ENCODE results near the gene SMARCC2. TPM values are rescaled to one million over a fixed set of nuclear protein-coding genes. Genes with fewer than 3 reads are reported as not detected.
A peak's percentile ranks its signal among the peaks of the same experiment; 100 is the strongest.

Gene SMARCC2
- total and polyA plus RNA-seq, 9 of the 15 experiments (the other 6 are each of a cell fraction or from before 2014, with no cell fraction given), result 11.9 to 86.0 (median 36.6) TPM

DNA sequence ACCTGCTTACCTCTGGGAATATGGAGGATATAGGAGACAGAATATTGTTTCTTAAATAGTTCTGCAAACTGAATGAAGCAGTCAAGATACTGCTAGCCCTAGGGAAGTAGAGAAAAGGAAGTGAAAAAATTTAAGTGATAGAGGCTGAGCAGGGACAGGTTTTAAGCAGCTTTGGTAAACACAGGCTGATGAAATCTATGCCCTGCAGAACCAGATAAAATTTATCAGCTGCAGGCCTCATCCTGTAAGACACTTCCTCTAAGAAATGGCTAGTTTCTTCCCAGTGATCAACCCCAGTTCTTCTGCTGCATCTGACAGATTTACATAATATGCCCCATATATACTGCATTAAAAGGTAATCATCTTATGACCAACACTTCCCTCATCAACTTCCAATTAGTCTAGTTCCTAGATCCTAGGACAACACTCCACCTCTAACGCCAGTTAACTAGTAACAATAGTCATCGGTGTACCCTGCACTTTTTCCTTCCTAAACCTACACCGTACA is 62.5 kb downstream of the SMARCC2 start (continued):
- TF ChIP-seq, protein P1, sequence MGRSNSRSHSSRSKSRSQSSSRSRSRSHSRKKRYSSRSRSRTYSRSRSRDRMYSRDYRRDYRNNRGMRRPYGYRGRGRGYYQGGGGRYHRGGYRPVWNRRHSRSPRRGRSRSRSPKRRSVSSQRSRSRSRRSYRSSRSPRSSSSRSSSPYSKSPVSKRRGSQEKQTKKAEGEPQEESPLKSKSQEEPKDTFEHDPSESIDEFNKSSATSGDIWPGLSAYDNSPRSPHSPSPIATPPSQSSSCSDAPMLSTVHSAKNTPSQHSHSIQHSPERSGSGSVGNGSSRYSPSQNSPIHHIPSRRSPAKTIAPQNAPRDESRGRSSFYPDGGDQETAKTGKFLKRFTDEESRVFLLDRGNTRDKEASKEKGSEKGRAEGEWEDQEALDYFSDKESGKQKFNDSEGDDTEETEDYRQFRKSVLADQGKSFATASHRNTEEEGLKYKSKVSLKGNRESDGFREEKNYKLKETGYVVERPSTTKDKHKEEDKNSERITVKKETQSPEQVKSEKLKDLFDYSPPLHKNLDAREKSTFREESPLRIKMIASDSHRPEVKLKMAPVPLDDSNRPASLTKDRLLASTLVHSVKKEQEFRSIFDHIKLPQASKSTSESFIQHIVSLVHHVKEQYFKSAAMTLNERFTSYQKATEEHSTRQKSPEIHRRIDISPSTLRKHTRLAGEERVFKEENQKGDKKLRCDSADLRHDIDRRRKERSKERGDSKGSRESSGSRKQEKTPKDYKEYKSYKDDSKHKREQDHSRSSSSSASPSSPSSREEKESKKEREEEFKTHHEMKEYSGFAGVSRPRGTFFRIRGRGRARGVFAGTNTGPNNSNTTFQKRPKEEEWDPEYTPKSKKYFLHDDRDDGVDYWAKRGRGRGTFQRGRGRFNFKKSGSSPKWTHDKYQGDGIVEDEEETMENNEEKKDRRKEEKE (IDR thresholded peaks at IDR 0.05; ENCODE audit: borderline replicate concordance in 1 of 2, control insufficient read depth in 1 of 2, low read depth in 2 of 2, low read length in 1 of 2), result no peak
- TF ChIP-seq FOXP1 (CRISPR knock-in tag; IDR thresholded peaks at IDR 0.05) (peak; percentile 14; the same call in 1 of the 2 replicates), ZNF507 (tag; conservative IDR thresholded peaks at IDR 0.05) (no peak), ZNF311 (CRISPR knock-in tag; IDR thresholded peaks at IDR 0.05) (no peak), PHF8 (IDR thresholded peaks at IDR 0.05; ENCODE audit: borderline replicate concordance, low read length) (no peak), ARNT (IDR thresholded peaks at IDR 0.05) (0 out of 4 replicates have a peak, but pooled peaks of 1 of the 2 experiments have one; percentile 18), HDAC2 (IDR thresholded peaks at IDR 0.05) (no peak), HIVEP1 (CRISPR knock-in tag; IDR thresholded peaks at IDR 0.05) (no peak), RBM22 (IDR thresholded peaks at IDR 0.05; ENCODE audit: low read depth, low read length, poor library complexity, severe bottlenecking) (no peak), IFI16 (CRISPR knock-in tag; IDR thresholded peaks at IDR 0.05) (no peak), RBM25 (IDR thresholded peaks at IDR 0.05; ENCODE audit: low read depth, low read length, severe bottlenecking) (no peak), HNRNPLL (IDR thresholded peaks at IDR 0.05; ENCODE audit: low read depth, low read length, poor library complexity, severe bottlenecking) (peak; percentile 45), ZNF57 (CRISPR knock-in tag; IDR thresholded peaks at IDR 0.05) (no peak), MTF1 (CRISPR knock-in tag; IDR thresholded peaks at IDR 0.05; ENCODE audit: borderline replicate concordance) (no peak)
- TF ChIP-seq, protein P2, sequence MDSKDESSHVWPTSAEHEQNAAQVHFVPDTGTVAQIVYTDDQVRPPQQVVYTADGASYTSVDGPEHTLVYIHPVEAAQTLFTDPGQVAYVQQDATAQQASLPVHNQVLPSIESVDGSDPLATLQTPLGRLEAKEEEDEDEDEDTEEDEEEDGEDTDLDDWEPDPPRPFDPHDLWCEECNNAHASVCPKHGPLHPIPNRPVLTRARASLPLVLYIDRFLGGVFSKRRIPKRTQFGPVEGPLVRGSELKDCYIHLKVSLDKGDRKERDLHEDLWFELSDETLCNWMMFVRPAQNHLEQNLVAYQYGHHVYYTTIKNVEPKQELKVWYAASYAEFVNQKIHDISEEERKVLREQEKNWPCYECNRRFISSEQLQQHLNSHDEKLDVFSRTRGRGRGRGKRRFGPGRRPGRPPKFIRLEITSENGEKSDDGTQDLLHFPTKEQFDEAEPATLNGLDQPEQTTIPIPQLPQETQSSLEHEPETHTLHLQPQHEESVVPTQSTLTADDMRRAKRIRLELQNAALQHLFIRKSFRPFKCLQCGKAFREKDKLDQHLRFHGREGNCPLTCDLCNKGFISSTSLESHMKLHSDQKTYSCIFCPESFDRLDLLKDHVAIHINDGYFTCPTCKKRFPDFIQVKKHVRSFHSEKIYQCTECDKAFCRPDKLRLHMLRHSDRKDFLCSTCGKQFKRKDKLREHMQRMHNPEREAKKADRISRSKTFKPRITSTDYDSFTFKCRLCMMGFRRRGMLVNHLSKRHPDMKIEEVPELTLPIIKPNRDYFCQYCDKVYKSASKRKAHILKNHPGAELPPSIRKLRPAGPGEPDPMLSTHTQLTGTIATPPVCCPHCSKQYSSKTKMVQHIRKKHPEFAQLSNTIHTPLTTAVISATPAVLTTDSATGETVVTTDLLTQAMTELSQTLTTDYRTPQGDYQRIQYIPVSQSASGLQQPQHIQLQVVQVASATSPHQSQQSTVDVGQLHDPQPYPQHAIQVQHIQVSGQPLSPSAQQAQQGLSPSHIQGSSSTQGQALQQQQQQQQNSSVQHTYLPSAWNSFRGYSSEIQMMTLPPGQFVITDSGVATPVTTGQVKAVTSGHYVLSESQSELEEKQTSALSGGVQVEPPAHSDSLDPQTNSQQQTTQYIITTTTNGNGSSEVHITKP (IDR thresholded peaks at IDR 0.05; ENCODE audit: partially characterized antibody), result no peak
- TF ChIP-seq, protein P3, sequence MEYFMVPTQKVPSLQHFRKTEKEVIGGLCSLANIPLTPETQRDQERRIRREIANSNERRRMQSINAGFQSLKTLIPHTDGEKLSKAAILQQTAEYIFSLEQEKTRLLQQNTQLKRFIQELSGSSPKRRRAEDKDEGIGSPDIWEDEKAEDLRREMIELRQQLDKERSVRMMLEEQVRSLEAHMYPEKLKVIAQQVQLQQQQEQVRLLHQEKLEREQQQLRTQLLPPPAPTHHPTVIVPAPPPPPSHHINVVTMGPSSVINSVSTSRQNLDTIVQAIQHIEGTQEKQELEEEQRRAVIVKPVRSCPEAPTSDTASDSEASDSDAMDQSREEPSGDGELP (CRISPR knock-in tag; IDR thresholded peaks at IDR 0.05; ENCODE audit: borderline replicate concordance), result no peak
- TF ChIP-seq, protein P4, sequence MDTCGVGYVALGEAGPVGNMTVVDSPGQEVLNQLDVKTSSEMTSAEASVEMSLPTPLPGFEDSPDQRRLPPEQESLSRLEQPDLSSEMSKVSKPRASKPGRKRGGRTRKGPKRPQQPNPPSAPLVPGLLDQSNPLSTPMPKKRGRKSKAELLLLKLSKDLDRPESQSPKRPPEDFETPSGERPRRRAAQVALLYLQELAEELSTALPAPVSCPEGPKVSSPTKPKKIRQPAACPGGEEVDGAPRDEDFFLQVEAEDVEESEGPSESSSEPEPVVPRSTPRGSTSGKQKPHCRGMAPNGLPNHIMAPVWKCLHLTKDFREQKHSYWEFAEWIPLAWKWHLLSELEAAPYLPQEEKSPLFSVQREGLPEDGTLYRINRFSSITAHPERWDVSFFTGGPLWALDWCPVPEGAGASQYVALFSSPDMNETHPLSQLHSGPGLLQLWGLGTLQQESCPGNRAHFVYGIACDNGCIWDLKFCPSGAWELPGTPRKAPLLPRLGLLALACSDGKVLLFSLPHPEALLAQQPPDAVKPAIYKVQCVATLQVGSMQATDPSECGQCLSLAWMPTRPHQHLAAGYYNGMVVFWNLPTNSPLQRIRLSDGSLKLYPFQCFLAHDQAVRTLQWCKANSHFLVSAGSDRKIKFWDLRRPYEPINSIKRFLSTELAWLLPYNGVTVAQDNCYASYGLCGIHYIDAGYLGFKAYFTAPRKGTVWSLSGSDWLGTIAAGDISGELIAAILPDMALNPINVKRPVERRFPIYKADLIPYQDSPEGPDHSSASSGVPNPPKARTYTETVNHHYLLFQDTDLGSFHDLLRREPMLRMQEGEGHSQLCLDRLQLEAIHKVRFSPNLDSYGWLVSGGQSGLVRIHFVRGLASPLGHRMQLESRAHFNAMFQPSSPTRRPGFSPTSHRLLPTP (IDR thresholded peaks at IDR 0.05; ENCODE audit: borderline replicate concordance, extremely low read depth, insufficient read length), result no peak

Measured in K562 (cell line).